Measurements from ENCODE around the gene NRDC. TPM values are rescaled to one million over a fixed set of nuclear protein-coding genes. Genes with fewer than 3 reads are reported as not detected.
"Not testable (repeated sequence)": the region's sequence is repeated elsewhere in the genome, so short reads cannot be mapped to it uniquely, and the experiment has no call there.

NRDC gene
- total RNA-seq, 4 donors from 2014 or later = 66.3 to 106 (median 92.7) TPM

DNA sequence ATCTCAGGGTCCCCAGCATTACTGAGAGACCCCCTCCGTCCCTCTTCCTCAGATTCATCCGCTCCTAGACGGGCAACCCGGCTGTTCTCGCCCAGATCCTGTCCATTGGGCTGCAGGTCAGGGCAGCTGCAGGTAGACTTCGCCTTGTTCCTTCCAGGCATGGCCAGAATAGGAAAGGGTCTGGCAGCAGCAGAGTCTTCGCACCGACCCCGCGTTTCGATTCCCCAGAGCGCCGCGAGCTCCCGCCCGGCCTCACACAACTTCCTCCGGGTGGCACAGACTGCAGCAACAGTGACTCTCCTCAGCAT, 265 bp downstream of the NRDC start:
- H3K9me3 ChIP-seq = no peaks in the 10 kb centered on the region
- H3K36me3 ChIP-seq = no peaks in the 10 kb centered on the region
- 0 to 2% methylated on average over 15 of the region's 17 CpGs for WGBS, 2 donors
- DNase-seq (ENCODE audit: low spot score in 2 of 2) = no peak
- H3K27ac ChIP-seq = peak overlapping the region; percentile 91 to 99 (median 96)
- peaks cover 0 to 6% of the 10 kb centered on the region in 2 donors for H3K27me3 ChIP-seq
- peaks cover 0 to 50% (median 23%) of the 10 kb centered on the region in 4 donors for H3K4me1 ChIP-seq
- no peak for TF ChIP-seq EP300 (IDR thresholded peaks at IDR 0.05)
- TF ChIP-seq, protein P1, sequence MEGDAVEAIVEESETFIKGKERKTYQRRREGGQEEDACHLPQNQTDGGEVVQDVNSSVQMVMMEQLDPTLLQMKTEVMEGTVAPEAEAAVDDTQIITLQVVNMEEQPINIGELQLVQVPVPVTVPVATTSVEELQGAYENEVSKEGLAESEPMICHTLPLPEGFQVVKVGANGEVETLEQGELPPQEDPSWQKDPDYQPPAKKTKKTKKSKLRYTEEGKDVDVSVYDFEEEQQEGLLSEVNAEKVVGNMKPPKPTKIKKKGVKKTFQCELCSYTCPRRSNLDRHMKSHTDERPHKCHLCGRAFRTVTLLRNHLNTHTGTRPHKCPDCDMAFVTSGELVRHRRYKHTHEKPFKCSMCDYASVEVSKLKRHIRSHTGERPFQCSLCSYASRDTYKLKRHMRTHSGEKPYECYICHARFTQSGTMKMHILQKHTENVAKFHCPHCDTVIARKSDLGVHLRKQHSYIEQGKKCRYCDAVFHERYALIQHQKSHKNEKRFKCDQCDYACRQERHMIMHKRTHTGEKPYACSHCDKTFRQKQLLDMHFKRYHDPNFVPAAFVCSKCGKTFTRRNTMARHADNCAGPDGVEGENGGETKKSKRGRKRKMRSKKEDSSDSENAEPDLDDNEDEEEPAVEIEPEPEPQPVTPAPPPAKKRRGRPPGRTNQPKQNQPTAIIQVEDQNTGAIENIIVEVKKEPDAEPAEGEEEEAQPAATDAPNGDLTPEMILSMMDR (IDR thresholded peaks at IDR 0.05) = no peak
- no peak for TF ChIP-seq POLR2A (IDR thresholded peaks at IDR 0.05)
- peak overlapping the region; percentile 82 to 100 (median 96) for H3K4me3 ChIP-seq

DNA sequence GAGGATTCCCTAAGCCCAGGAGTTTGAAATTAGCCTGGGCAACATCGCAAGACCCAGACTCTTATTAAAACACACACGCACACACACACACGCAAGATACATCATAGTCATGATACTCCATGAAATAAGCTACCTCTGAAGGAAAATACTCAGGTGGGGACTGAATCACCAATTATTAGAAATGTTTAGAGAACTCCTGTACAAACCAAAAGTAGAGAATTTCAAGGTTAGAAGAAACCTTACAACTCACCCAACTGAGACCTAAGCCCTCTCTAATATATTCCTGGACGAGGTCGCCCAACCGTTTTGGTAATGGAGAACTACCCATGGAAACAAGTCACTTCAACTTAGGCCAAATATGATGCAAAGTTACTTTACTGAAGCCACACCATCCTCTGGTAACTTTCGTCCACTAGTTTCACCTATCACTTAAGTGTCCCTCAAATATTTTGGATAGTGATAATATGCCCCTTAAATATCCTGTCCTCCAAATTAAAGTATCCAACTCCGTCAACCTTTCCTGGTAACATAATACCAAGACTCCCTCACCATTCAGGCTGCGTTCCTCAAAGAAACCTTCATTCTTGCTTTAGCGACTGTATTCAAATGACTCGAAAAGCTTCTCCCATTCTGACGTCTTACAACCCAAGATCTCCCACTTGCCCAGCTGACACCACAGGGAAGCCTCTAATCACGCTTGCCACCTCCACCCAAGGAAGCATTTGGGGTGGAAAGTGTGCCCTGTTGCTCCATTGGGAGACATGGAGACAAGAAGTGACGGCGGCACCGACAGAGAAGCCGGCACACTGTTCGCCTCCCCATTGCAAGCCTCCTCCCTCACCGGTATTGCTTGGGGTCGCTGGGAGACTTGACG, 856 bp downstream of the NRDC start:
- 12 to 13% methylated on average over 21 of the region's 21 CpGs for WGBS, 2 donors
- peak in 1 of 2 donors; percentile 8 for DNase-seq (ENCODE audit: low spot score in 2 of 2)
- Histone ChIP-seq H3K27ac (peak overlapping the region; percentile 91 to 99 (median 96)), H3K36me3 (no peaks in the 10 kb centered on the region), H3K4me3 (peak overlapping the region; percentile 82 to 100 (median 96)), H3K9me3 (no peaks in the 10 kb centered on the region), H3K27me3 (peaks cover 0 to 2% of the 10 kb centered on the region in 2 donors), H3K4me1 (peaks cover 0 to 56% (median 23%) of the 10 kb centered on the region in 4 donors)
- no peak for TF ChIP-seq EP300 (IDR thresholded peaks at IDR 0.05)
- no peak for TF ChIP-seq POLR2A (IDR thresholded peaks at IDR 0.05)
- TF ChIP-seq, protein P1 (IDR thresholded peaks at IDR 0.05) = no peak

DNA sequence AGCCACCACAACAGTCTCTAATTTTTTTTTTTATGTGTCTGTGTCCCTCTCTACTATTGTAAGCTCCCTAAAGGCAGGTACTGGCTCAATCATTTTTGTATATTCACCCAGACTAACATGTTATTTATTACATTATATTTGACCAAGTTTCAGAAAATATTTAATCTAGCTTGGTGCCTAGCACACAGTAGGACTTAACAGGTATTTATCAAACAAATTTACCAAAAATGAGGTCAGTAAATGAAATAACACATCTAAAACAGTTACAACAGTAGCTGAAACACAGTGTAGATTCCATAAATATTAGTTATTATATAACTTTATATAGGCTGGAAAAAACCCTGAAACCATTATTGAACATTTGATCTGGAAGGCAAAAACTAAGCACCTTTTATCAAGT, 2.7 kb downstream of the NRDC start:
- Histone ChIP-seq H3K4me3 (no peak overlapping the region), H3K4me1 (peaks cover 0 to 69% (median 23%) of the 10 kb centered on the region in 4 donors), H3K27me3 (no peaks in the 10 kb centered on the region), H3K9me3 (no peaks in the 10 kb centered on the region), H3K36me3 (peaks cover 0 to 3% (median 0%) of the 10 kb centered on the region in 3 donors), H3K27ac (no peak overlapping the region)
- no peak for DNase-seq (ENCODE audit: low spot score in 2 of 2)
- TF ChIP-seq EP300 (IDR thresholded peaks at IDR 0.05) = no peak
- TF ChIP-seq, protein P1 (IDR thresholded peaks at IDR 0.05) = no peak
- TF ChIP-seq POLR2A (IDR thresholded peaks at IDR 0.05) = no peak

DNA sequence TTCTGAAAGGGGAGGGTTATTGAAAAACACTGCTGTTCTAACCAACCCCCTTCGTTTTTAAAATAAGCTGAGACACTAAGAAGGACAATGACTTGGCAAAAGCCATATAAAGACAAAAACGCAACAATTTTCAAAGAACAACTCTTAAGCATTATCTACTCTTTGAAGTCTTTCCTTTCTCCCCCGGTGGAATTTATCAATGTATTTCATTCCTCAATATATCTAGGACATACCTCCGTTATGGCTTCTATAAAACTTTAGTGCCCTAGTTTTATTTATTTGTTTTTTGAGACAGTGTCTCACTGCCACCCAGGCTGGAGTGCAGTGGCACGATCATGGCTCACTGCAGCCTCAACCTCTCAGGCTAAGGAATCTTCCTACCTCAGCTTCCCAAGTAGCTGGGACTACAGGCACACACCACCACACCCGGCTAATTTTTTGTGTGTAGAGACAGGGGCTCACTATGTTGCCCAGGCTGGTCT, 3.2 kb downstream of the NRDC start:
- TF ChIP-seq, protein P1 (IDR thresholded peaks at IDR 0.05) = no peak
- TF ChIP-seq EP300 (IDR thresholded peaks at IDR 0.05) (no peak), POLR2A (IDR thresholded peaks at IDR 0.05) (no peak)
- WGBS, 2 donors = 75 to 80% methylated on average over 6 of the region's 6 CpGs
- no peak overlapping the region for H3K4me3 ChIP-seq
- H3K27ac ChIP-seq = no peak overlapping the region
- no peak for DNase-seq (ENCODE audit: low spot score in 2 of 2)
- H3K27me3 ChIP-seq = no peaks in the 10 kb centered on the region
- H3K4me1 ChIP-seq = peaks cover 0 to 73% (median 23%) of the 10 kb centered on the region in 4 donors
- H3K36me3 ChIP-seq = peaks cover 0 to 3% (median 0%) of the 10 kb centered on the region in 3 donors
- H3K9me3 ChIP-seq = no peaks in the 10 kb centered on the region

DNA sequence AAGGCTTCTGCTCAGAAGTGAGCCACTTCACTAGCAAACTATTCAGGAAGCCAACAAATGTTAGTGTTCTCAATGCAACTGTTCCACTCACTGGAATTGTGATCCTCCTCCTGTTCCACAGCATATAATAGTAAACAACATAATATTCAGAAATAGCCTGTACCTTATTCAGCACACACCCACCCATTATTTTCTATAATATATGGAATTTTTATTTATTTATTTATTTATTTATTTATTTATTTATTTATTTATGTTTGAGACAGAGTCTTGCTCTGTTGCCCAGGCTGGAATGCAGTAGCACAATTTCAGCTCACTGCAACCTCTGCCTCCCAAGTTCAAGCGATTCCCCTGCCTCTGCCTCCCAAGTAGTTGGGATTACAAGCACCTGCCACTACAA, 5.3 kb downstream of the NRDC start:
- not testable (repeated sequence) for H3K4me3 ChIP-seq; H3K27me3 ChIP-seq; DNase-seq (ENCODE audit: low spot score in 2 of 2); H3K36me3 ChIP-seq; H3K9me3 ChIP-seq; H3K27ac ChIP-seq
- peaks cover 0 to 70% (median 23%) of the 10 kb centered on the region in 4 donors for H3K4me1 ChIP-seq
- WGBS, 2 donors = 100% methylated on average over 1 of the region's 1 CpG

Measured in tibial nerve (tissue), 4 donors.